Left lung (tissue), 10 donors: ENCODE results near the gene MNX1. TPM values are rescaled to one million over a fixed set of nuclear protein-coding genes. Genes with fewer than 3 reads are reported as not detected.

Experiments
- ATAC-seq: fragments of 200-7000 bp; cut with Tn5 transposase; one replicate; pipeline ENCODE4 v1.9.1; 2020; ENCODE audit warnings: moderate library complexity
- DNase-seq, 4 donors: peaks; one replicate each; pipeline ENCODE4 v3.0.0-alpha.2; 2013 to 2020
- H3K27ac ChIP-seq, 2 donors: fragments of 200-600 bp; sonication (generic) in 1 of 2; one replicate each; pipeline versions ENCODE4 v1.5.0 to v1.8.0; 2020 to 2021
- H3K27me3 ChIP-seq, 2 donors: fragments of 200-600 bp; sonication (generic) in 1 of 2; one replicate each; pipeline versions ENCODE4 v1.5.0 to v1.8.0; 2020 to 2021
- H3K36me3 ChIP-seq, 2 donors: fragments of 200-600 bp; sonication (generic) in 1 of 2; one replicate each; pipeline versions ENCODE4 v1.5.0 to v1.8.0; 2020 to 2021
- H3K4me1 ChIP-seq, 2 donors: fragments of 200-600 bp; one replicate each; pipeline ENCODE4 v1.8.0; 2021
- H3K4me3 ChIP-seq, 2 donors: fragments of 200-600 bp; sonication (generic) in 1 of 2; one replicate each; pipeline versions ENCODE4 v1.5.0 to v1.8.0; 2020 to 2021; ENCODE audit warnings: mild to moderate bottlenecking in 1 of 2
- H3K9me3 ChIP-seq, 2 donors: fragments of 200-600 bp; sonication (generic) in 1 of 2; one replicate each; pipeline versions ENCODE4 v1.5.0 to v1.8.0; 2020 to 2021
- CTCF ChIP-seq, 2 donors: fragments of 200-600 bp; sonication (generic) in 1 of 2; IDR thresholded peaks; one replicate each; pipeline versions ENCODE4 v1.5.0 to v1.8.0; 2021; ENCODE audit warnings: antibody characterized with exemption in 2 of 2
- intact Hi-C, 2 donors: fragments of 100-400 bp; cut with DNase I; formaldehyde crosslinking; loops; one replicate each; pipeline versions ENCODE4 v1.11.2 to v1.14.2; 2022
- polyA plus RNA-seq, 6 donors: library from polyadenylated mRNA; unstranded; fragments of 120-200 nt; gene quantifications; one replicate each; pipeline ENCODE4 v1.2.1, GENCODE V29; 2013; ENCODE audit not compliant: insufficient read length in 6 of 6
- total RNA-seq, 2 donors: library from RNA; stranded (reverse); fragmentation: NEBNext Ultra II Directional; extraction: Animal tissue kit (Norgen Biotek cat#: 25700); gene quantifications; one replicate each; pipeline ENCODE4 v1.2.1, GENCODE V29; 2021
- donor health status: DM: no; HTN: yes; CAD: no.
- donor health status: DM: no; HTN: no; CAD: no.

Gene MNX1
- total and polyA plus RNA-seq, 8 donors: 0.26 to 0.76 (median 0.47) TPM; not detected in 1

GRCh38 chr7:157013101-157013500, 2.6 kb upstream of the MNX1 start:
- ATAC-seq (no peak), DNase-seq (no peak)
- Histone ChIP-seq H3K4me1 (peaks cover 0 to 29% of the 10 kb centered on the region in 2 donors), H3K4me3 (no peak overlapping the region), H3K27ac (no peak overlapping the region), H3K9me3 (no peaks in the 10 kb centered on the region), H3K27me3 (peaks cover 94 to 98% of the 10 kb centered on the region in 2 donors), H3K36me3 (no peaks in the 10 kb centered on the region)
- intact Hi-C loops: no loop called here
- no peak for TF ChIP-seq CTCF (IDR thresholded peaks at IDR 0.05)

- no peak for ATAC-seq
- peaks cover 94 to 98% of the 10 kb centered on the region in 2 donors for H3K27me3 ChIP-seq
- H3K4me3 ChIP-seq: no peak overlapping the region
- no peak overlapping the region for H3K27ac ChIP-seq
- intact Hi-C loops: no loop called here
- no peak for DNase-seq
- H3K9me3 ChIP-seq: no peaks in the 10 kb centered on the region
- TF ChIP-seq CTCF (IDR thresholded peaks at IDR 0.05): no peak
- H3K36me3 ChIP-seq: no peaks in the 10 kb centered on the region
- H3K4me1 ChIP-seq: peaks cover 0 to 32% of the 10 kb centered on the region in 2 donors
These were observed 1.7 kb upstream of the MNX1 start for GRCh38 chr7:157012113-157012547.

GRCh38 chr7:157011333-157012112, 1.1 kb upstream of the MNX1 start:
- peaks cover 94 to 98% of the 10 kb centered on the region in 2 donors for H3K27me3 ChIP-seq
- no peak for ATAC-seq

GRCh38 chr7:157009778-157010587, 480 bp downstream of the MNX1 start:
- peaks cover 0 to 40% of the 10 kb centered on the region in 2 donors for H3K4me1 ChIP-seq
- peaks cover 94 to 98% of the 10 kb centered on the region in 2 donors for H3K27me3 ChIP-seq
- TF ChIP-seq CTCF (IDR thresholded peaks at IDR 0.05): no peak
- DNase-seq (peak in 1 of 4 donors; percentile 69), ATAC-seq (peak; percentile 45)
- H3K4me3 ChIP-seq: peak overlapping the region; percentile 33 to 52
- intact Hi-C loops: no loop called here
- H3K36me3 ChIP-seq: no peaks in the 10 kb centered on the region
- H3K27ac ChIP-seq: no peak overlapping the region
- no peaks in the 10 kb centered on the region for H3K9me3 ChIP-seq

More at GRCh38 chr7:157011333-157012112, 1.1 kb upstream of the MNX1 start:
- Histone ChIP-seq H3K36me3 (no peaks in the 10 kb centered on the region), H3K9me3 (no peaks in the 10 kb centered on the region), H3K27ac (no peak overlapping the region), H3K4me1 (peaks cover 0 to 33% of the 10 kb centered on the region in 2 donors), H3K4me3 (peak overlapping the region in 1 of 2 donors; percentile 52)
- DNase-seq: peak in 1 of 4 donors; percentile 51
- intact Hi-C loops: no loop called here
- TF ChIP-seq CTCF (IDR thresholded peaks at IDR 0.05): no peak
